CD4-positive, alpha-beta T cell treated with Interferon alpha-2 for 1 hour (primary cell): Measurements from ENCODE around the gene KCTD2.
"Not testable (repeated sequence)": the region's sequence is repeated elsewhere in the genome, so short reads cannot be mapped to it uniquely, and the experiment has no call there.

Experiments used
- DNase-seq, 2 donors: peaks; one replicate each; pipeline ENCODE4 v3.0.0-alpha.2; 2020 to 2022

The KCTD2 gene

DNA sequence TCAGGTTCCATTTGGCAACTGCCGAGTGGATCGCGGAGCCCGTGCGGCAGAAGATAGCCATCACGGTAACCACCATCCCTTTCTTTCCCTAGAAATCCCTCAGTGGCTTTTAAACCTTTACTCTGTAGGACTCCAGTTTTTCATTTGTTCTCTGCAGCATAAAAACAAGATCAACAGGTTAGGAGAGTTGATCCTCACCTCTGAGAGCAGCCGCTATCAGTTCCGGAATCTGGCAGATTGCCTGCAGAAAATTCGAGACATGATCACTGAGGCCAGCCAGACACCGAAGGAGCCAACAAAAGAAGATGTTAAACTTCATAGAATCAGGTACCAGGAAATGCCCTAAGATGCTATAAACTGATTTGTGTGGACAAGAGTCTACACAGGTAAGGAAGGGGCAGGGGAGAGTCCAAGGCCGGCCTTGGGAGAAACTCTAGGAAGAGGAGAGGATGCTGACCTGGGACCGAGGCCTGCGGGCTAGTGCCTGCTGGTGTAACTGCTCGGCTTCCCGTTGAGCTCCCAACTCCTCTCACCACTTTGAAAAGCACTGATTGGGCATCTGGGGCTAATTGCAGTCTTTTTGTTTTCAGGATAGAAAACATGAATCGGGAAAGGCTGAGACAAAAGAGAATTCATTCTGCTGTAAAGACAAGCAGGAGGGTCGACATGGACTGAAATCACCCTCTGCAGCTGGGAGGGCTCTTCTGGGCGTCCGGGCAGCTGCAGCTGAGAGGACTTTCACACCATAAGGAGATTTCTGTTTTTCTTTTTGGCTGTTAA is 26.5 kb upstream of the KCTD2 start:
- DNase-seq: no peak

DNA sequence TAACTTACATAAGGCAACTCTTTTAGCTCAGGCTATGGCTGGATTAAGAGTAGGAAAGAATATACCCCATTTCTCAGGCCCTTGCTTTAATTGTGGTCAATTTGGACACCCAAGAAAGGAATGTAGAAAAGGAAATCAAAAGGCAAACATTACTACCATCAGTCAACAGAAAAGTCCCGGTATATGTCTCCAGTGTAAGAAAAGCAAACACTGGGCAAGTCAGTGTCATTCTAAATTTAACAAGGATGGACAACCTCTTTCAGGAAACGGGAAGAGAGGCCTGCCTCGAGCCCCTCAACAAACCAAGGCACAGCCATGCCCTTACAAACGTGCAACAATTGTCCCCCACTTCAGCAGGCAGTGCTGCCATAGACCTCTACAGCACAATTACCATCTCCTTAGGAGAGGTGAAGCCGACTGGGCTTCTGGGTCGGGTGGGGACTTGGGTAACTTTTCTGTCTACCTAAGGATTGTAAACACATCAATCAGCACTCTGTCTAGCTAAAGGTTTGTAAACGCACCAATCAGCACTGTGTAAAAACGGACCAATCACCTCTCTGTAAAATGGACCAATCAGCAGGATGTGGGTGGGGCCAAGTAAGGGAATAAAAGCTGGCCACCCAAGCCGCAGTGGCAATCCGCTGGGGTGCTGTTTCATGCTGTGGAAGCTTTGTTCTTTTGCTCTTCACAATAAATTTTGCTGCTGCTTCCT is 22.2 kb upstream of the KCTD2 start:
- DNase-seq: peak; percentile 29 to 54

DNA sequence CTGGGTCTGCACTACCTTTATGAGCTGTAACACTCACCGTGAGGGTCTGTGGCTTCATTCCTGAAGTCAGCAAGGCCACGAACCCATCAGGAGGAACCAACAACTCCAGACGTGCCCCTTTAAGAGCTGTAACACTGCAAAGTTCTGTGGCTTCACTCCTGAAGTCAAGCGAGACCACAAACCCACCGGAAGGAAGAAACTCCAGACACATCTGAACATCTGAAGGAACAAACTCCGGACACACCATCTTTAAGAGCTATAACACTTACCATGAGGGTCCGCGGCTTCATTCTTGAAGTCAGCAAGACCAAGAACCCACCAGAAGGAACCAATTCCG is 21.7 kb upstream of the KCTD2 start:
- not testable (repeated sequence) for DNase-seq

DNA sequence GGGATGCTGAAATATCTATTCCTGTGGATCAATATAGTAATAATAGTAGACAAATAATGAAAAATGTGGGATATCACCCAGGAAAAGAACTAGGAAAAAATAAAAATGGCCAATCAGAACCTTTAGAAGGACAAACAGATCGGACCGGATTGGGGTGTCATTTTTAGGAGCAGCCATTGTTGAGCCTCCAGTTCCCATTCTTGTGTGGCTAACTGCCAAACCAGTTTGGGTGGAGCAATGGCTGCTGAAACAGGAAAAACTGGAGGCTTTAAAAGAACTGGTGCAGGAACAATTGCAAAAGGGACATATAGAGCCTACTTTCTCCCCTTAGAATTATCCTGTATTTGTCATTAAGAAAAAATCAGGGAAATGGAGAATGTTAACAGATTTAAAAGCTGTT is 20.4 kb upstream of the KCTD2 start:
- not testable (repeated sequence) for DNase-seq

DNA sequence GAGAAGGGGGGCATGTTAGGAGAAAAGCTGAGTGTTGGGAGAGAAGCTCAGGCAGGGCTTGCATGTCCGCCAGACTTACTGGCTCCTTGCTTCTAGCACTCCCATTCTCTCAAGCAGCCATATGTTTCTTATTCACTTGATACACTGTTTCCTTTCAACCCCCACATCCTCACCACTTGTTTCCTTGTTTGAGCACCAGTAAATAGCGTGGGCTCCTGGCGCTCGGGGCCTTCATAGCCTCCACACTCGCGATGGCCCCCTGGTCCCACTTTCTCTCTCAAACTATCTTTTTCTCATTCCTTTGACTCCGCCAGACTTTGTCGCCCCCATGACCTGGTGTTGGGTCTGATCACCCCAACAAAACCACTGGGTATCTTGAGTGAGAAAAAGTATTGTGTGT is 16.9 kb upstream of the KCTD2 start:
- no peak for DNase-seq

DNA sequence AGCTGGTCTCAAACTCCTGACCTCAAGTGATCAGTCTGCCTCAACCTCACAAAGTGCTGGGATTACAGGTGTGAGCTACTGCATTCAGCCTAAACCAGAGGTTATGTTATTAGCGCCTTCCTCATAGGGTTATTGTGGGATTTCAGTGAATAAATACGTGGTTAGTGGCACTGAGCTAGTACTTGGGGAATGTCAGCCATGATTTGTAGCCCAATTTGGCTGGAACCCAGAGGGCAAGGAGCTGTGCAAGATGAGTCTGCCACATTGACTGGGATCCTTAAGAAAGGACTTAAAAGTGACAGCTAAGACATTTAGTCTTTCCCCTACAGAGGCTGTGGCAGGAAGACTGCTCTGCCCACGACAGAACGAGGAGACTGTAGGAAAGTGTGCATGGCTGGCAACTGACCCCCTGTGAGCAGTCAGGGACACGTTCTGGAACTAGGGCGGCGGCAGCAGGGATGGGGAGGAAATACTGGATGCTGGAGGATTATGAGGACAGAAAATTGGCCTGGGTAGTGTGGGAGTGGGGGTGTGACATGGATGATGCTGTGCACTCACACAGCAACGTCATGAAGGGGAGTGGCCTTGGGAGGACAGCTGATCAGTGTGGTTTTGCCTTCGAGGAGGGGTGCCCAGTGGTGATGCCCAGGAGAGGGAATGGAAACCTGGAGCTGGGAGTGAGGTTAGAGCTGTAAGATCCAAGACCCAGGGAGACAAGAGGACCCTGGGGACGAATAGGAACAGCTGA is 14.9 kb upstream of the KCTD2 start:
- DNase-seq: peak; percentile 65 to 76

DNA sequence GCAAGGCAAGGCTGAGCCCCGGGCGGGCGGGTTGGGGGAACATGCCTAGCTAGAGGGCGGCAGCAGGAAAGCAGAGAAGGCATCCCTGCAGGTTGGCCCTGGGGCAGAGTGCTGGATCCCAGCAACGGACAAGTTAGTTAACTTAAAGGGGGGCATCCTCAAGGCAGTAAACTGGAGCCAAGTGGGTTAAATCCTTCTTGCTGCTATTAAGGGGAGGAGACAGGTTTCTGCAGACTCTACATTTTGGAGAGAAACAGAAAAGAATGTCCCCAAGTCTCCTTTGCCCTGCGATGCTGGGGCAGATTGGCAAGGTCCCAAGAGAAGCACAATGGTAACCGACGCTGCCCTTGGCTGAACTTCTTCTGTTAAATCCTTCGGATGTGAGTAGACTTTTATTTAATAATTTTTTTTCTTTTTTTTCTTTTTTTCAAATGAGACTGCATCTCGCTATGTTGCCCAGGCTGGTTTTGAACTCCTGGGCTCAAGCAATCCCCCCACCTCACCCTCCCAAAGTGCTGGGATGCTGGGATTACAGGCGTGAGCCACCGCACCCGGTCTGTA is 14.2 kb upstream of the KCTD2 start:
- DNase-seq: peak in 1 of 2 donors; percentile 36

DNA sequence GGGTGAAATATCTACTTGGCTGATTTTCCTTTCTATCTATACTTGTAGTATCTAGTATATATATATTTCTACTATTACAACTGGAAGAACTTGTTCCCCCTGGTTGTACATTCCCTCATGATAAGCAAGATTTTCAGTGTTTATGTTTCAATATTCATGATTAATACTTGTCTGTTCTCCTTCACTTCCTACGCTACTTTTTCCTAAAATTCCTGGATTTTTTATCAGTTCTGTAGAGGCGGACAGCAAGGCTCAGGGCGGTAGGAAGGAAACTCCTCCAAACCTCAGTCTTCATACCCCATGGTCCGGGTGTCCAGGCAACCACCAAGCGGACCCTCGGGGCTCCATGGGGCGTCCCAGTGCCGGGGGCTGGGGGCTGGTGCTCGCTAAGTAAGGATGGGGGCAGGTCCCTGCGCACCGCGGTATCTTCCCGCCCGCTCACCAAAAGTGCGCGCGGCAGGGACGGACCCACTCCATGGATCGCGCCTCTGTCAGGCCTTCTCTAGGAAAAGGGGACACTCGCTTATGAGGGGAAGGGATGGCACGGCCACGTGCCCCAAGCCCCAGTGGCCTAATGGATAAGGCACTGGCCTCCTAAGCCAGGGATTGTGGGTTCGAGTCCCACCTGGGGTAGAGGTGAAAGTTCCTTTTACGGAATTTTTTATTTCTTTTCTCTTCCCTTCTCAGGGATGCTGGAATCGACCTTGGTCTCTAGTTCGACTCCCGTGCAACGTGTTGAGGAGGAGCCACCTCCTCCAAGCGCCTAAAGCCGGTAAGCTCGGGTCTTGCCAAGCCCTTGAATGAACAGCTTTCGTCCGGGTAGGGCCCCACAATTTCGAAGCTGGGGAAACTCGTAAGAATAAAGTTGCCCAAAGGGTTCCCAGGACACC is 13.4 kb upstream of the KCTD2 start:
- DNase-seq: peak; percentile 88 to 92

DNA sequence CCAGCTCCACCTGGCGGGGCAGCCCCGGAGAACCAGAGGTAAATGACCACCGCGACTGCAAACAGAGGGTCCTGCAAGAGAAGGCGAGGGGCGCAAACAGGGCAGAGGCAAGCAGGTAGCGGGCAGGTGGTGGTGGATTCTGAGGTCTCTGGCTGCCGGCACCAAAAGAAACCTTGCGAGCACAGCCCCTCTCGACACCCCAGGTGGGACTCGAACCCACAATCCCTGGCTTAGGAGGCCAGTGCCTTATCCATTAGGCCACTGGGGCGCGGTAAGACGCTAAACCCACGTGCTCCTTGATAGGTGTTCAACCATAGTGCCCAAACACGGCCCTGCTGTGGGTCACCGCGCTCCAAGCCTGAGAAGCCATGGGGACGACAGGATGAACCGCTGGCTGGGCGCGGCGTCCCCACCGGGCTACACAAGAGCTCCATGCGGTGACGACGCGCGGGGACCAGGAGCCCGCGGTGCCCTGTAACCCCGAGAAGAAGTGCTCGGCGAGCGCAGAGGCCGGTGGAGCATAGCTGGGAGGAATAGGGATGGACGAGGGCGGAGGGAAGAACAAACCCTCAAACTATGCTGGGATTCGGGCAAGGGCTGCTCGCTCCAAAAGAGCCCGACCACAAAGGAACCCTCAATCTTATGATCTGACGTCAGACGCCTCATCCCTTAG is 12.7 kb upstream of the KCTD2 start:
- peak; percentile 87 to 88 for DNase-seq

DNA sequence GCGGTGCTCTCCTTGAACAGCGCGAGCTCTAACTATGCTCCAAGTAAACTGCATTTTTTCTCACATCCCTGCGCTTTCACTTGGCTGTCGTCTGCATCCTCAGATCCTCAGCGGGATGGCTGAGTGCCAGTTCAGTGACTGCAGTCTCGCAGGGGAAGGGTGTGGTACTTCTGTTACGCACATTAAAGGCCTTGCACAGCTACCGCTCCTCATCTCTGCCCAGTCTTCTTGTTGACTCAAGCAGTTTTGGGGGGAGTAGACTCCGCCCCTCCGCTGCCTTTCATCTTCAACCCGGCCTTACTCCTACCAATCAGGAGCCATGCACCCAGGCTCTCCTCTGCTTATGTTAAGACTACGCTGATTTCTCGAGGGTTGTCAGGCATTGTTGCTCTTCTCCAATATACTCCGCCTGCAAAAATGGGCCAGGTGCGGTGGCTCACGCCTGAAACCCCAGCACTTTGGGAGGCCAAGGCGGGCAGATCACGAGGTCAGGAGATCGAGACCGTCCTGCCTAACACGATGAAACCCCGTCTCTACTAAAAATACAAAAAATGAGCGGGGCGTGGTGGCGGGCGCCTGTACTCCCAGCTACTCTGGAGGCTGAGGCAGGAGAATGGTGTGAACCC is 10.3 kb upstream of the KCTD2 start:
- peak; percentile 92 to 95 for DNase-seq

DNA sequence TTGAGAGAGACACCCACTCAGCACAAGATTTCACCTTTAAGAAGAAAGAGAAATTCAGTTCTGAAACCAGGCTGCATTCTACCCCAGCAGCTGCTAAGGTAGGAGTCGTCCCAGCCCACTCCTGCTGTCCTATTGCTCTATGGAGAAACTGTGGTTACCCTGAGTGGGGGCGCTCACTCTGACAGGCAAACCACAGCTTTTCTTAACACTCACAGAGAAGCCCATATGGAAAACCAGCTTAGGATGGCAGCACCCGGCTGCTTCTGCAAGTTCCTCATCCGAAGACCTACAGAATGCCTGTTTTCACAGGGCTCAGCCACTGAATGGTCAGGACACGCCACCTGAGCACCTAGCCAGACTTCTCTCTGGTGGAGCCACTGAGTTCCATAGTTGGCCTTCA is 7.8 kb upstream of the KCTD2 start:
- no peak for DNase-seq

DNA sequence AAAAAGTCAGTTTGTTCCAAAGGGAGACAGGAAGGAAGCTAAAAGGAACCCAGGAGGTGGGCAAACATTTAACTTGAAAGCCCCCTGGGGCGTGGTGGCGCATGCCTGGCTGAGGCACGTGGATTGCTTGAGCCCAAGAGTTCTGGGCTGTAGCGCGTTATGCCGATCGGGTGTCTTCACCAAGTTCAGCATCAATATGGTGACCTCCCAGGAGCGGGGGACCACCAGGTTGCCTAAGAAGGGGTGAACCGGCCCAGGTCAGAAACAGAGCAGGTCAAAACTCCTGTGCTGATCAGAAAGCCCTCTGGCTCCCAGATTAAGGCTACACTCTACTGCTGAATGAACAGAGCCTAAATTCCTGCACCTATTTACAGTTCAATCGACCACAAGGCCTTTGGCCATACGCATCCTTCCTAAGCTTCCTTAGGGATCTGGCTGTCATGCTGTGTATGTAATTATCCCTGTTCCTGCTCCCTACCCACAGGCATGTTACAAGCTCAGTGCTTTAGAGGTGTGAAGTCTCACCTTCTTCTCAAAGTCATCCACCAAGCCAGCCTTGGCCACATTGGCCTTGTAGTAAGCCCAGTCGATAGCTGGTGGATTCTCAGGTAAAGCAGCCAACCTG is 5.3 kb upstream of the KCTD2 start:
- no peak for DNase-seq

DNA sequence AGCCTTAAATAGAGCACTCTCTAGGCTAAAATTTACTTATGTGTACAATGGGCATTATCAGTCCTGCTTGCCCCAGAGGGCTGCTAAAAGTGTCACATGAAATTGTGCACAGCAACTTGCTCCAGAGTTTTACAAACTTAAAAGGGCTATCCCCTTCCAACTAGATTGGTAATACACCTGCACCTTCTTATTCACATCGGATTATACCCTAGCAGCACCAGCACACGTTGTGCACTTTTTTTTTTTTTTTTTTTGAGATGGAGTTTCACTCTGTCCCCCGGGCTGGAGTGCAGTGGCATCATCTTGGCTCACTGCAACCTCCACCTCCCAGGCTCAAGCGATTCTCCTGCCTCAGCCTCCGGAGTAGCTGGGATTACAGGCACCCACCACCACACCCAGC is 3.2 kb upstream of the KCTD2 start:
- DNase-seq: not testable (repeated sequence)

DNA sequence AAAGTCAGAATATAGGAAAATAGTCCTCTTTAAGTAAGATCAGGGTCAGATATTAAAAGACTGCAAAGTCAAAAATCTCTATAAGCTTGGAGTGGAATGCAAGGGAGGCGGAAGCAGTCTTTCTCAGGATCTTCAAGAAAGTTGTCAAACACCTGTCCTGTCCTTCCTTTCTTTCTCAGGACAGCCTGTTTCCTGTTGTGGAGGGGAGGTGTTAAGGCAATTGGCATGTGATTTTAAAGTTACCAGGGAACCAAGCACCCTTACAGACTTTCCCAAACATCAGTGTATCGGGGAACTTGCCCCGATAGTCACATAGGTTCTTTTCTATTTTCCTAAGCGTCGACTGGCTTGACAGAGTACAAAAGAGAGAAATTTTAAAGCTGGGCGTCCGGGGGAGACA is 2.3 kb upstream of the KCTD2 start:
- DNase-seq: no peak

DNA sequence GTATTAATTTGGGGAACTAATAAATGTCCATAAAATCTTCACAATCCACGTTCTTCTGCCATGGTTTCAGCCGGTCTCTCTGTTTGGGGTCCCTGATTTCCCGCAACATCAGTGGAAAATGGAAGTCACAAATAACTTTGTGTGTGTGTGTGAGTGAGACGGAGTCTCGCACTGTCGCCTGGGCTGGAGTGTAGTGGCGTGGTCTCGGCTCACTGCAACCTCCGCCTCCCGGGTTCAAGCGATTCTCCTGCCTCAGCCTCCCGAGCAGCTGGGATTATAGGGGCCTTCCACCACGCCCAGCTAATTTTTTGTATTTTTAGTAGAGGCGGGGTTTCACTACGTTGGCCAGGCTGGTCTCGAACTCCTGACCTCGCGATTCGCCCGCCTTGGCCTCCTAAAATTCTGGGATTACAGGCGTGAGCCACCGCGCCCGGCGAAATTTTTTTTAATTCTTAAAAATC is 1.0 kb upstream of the KCTD2 start:
- not testable (repeated sequence) for DNase-seq

DNA sequence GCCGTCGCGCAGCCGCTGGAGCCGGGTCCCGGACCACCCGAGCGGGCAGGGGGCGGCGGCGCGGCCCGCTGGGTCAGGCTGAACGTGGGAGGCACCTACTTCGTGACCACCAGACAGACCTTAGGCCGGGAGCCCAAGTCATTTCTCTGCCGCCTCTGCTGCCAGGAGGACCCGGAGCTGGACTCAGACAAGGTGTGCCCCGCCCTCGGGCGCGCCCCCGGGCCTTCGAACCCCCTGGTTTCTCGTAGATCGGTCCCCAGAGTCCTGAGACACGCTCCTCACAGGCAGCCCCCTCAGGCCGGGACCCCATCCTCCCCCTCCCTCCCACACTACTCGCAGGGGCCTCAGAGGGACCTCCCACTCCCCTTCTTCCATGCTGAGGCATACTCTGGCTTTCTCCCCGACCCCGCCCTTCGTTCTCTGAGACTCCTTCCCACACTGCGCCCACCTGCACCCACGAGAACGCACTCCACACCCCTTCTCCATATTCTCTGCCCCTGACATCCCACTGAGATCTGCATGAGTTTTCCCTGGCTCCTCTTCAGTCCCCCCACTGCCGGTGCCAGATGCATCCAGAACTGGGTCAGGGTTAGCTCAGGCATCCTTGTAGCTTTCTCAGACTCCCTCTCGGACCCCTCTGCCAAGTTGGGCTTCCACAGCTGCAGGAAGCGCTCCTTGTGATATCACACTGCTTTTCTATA is 523 bp downstream of the KCTD2 start:
- peak; percentile 4 to 16 for DNase-seq

DNA sequence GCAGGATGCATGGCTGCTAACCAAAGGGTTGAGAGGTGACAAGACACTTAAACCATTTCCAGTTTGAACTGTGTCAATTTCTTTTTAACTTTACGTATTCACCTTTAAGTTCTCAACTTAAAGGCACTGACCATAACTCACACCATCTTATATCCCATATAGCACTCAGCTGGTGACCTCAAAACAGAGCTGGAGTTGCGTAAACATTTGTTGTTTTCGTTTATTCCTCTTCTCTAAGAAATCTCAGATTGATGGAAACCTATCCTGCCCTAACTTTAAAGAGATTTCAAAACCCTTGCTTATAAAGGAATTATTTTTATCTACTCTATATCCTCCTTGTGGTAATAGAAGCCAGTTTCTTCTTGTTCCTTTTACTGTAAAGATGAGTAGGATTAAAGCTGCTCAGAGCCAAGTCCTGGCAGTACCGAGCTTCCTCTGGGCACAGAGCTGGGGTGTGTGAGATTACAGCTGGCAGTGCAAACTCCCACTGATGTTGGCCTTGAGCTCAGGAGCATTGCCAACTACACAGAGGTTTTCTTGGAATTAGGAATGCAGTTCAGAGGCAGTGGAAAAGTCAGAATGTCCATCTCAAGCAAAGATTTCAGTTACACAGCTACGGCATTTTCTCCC is 1.3 kb downstream of the KCTD2 start:
- no peak for DNase-seq

DNA sequence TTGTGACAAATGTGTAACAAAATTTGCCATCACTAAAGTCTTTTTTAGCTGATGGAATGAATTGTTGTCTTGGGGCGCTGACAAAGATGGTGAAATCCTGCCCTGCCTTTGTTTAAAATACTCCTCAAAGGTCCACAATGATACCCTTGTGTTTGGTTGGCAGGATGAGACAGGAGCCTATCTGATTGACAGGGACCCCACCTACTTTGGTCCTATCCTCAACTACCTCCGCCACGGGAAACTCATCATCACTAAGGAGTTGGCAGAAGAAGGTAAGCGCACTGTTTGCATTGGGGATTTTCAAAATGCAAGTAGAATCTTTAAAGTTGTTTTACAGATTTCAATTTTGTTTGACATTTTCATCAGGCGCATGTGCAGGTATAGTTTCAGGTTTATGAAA is 2.0 kb downstream of the KCTD2 start:
- DNase-seq: no peak

DNA sequence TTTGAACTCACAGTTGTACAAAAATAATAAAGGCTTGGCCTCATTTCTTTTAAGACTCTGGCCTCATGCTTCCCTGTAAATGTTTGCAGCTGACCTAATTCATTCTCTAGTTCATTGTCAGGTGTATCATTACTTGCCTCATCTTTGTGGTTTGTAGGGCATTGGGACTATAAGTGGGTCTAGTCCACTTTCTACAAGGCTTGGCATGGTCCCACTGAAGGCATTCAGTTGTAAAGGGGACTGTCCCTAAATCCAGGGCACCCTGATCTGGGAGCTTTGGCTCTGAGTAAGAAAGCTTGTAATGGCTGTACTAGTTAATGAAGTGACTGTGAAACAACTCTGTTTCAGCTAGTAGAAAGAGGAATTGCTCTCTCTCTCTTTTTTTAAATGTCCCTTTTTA is 2.7 kb downstream of the KCTD2 start:
- no peak for DNase-seq

DNA sequence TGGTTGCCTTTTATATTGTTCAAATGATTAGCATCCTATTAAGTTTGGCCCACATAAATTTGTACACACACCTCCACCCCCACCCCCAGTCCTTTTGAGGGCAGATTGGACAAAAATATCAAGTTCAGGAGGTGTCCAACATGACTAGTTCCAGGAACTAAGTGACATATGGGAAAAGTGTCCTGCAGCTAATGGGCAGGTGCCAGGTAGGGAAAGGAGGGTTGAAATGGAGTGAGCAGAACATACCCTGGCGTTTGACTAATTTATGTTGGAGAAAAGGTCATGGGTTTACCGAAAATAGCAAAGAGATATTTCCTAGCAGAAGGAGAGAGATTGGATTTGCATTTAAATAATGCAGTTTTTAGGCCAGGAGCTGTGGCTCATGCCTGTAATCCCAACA is 4.9 kb downstream of the KCTD2 start:
- no peak for DNase-seq
